Peyer's patch (tissue), 4 donors: ENCODE results near the gene KLHL5.

Experiments
- POLR2A ChIP-seq, 2 donors: fragments of 450-650 bp; IDR thresholded peaks; one replicate each; pipeline ENCODE4 v1.5.1; 2017; ENCODE audit warnings: antibody characterized with exemption in 2 of 2, mild to moderate bottlenecking in 2 of 2, moderate library complexity in 2 of 2
- TF ChIP-seq, protein P1 (sequence below), 6 experiments: fragments of 450-650 bp in 4 of 6; fragments of 200-600 bp in 2 of 6; sonication (generic) in 1 of 6; IDR thresholded peaks; one replicate each; pipeline ENCODE4 v1.5.1; 2017 to 2019; ENCODE audit warnings: antibody characterized with exemption in 6 of 6, mild to moderate bottlenecking in 3 of 6, moderate library complexity in 1 of 6

DNA sequence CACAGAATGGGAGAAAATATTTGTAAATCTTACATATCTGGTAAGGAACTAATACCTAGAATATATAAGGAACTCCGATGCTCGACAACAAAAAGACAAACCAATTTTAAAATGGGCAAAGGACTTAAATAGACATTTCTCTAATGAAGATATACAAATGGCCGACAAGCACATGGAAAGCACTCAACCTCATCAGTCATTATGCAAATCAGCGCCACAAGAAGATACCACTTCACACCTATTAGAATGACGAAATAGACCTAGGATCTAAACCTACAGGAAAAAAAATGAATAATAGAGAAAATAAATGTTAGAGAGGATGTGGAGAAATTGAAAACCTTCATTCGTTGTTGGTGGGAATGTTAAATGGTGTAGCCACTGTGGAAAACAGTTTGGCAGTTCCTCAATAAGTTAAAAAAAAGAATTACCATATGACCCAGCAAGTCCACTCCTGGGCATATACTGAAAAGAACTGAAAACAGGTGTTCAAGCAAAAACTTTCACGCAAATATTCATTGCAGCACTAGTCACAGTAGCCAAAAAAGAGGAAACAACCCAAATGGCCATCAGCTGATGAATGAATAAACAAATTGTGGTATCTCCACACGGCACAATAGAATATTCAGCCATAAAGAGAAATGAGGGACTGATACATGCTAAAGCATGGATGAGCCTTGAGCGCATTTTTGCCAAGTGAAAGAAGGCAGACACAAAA is 63.0 kb downstream of the KLHL5 start:
- TF ChIP-seq, protein P1, sequence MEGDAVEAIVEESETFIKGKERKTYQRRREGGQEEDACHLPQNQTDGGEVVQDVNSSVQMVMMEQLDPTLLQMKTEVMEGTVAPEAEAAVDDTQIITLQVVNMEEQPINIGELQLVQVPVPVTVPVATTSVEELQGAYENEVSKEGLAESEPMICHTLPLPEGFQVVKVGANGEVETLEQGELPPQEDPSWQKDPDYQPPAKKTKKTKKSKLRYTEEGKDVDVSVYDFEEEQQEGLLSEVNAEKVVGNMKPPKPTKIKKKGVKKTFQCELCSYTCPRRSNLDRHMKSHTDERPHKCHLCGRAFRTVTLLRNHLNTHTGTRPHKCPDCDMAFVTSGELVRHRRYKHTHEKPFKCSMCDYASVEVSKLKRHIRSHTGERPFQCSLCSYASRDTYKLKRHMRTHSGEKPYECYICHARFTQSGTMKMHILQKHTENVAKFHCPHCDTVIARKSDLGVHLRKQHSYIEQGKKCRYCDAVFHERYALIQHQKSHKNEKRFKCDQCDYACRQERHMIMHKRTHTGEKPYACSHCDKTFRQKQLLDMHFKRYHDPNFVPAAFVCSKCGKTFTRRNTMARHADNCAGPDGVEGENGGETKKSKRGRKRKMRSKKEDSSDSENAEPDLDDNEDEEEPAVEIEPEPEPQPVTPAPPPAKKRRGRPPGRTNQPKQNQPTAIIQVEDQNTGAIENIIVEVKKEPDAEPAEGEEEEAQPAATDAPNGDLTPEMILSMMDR (IDR thresholded peaks at IDR 0.05) = no peak
- TF ChIP-seq POLR2A (IDR thresholded peaks at IDR 0.05) = no peak
